Neural cell (in vitro differentiated cells): Measurements from ENCODE around the gene COX4I1.

ENCODE experiments used
- CTCF ChIP-seq: fragments of 450-650 bp; IDR thresholded peaks from 2 replicates; pipeline ENCODE4 v1.5.1; 2014; ENCODE audit warnings: antibody characterized with exemption, mild to moderate bottlenecking, moderate library complexity; ENCODE audit not compliant: poor library complexity, severe bottlenecking
- EZH2 ChIP-seq: fragments of 200-600, 300-800 bp; shearing (Covaris generic), sonication (generic); IDR thresholded peaks from 2 replicates; pipeline ENCODE4 v1.6.1; 2014; ENCODE audit warnings: antibody characterized with exemption, low read length, borderline replicate concordance, mild to moderate bottlenecking; ENCODE audit not compliant: insufficient read depth, poor library complexity, severe bottlenecking
- SMC3 ChIP-seq: fragments of 450-650 bp; conservative IDR thresholded peaks from 2 replicates; pipeline ENCODE4 v1.6.1; 2014; ENCODE audit warnings: antibody characterized with exemption, mild to moderate bottlenecking, moderate library complexity; ENCODE audit not compliant: poor library complexity

- TF ChIP-seq CTCF (no peak), EZH2 (no peak), SMC3 (no peak)
Observed at GRCh38 chr16:85812811-85813700, 13.6 kb downstream of the COX4I1 start.
